ENCODE data around the gene DGKZ.
"Not testable (repeated sequence)": the region's sequence is repeated elsewhere in the genome, so short reads cannot be mapped to it uniquely, and the experiment has no call there.

DGKZ gene

DNA sequence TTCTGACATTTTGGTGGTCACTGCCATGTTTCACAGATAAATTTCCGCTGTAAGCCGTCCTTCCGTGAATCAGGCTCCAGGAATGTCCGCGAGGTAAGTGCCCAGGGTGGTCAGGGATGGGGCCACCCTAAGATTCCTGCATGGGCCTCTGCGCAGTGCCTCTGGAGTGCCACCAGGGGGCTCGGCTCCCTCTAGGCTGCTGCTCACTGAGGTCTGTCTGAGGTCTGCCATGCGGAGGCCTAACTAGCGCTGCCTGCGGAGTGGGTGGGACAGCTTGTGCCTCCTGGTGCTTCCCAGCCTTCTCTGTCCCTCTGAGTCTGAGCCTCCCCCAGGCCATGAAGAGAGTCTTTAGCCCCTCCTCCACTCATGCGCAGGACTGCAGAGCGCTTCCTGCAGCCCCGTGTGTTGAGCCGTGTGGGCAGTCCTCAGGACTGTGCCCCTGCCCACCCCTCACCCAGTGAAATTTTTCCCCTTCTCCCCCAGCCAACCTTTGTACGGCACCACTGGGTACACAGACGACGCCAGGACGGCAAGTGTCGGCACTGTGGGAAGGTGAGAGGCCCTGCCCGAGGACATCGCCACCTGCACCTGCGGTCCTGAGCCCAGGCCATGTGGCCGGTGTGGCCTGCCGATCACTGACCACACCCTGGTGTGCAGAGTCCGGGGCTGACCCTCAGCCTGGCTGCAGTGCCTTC is 22.3 kb downstream of the DGKZ start:
- DNase-seq, result no peak

DNA sequence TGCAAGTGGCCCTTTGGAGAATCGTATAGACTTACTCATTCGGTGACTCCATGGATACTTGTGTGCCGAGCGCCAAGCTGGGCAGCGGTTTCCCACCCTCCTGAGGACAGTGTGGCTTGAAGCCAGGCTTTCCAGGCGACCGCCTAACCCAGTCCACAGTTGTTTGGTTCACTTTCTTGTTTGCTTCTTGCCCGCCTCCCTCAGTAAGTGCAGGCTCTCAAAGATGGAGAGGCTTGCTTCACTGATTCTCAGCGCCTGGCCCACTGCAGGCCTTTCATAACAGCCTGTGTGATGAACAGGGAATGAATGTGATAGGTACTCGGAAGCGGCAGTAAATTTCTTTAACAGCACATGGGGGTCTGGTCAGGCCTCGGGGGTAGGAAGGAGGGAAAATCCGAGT is 23.0 kb downstream of the DGKZ start:
- no peak for DNase-seq

GRCh38 chr11:46371262-46371661 is 24.0 kb downstream of the DGKZ start:
- DNase-seq, result not testable (repeated sequence)

DNA sequence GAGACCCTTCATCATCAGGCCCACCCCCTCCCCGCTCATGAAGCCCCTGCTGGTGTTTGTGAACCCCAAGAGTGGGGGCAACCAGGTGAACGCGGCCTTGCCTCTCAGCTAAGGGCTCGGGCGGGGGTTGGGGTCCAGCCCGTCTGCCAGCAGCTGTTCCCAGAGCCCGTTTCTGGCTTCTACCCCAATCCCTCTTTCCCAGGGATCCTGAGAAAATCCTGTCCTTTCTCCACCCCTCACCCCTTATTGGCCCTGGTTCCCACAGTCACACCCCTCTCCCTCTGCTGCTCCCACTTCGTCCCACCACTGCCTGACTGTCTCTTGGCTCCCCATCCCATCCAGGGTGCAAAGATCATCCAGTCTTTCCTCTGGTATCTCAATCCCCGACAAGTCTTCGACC is 24.8 kb downstream of the DGKZ start:
- no peak for DNase-seq

GRCh38 chr11:46372501-46372900 is 25.2 kb downstream of the DGKZ start:
- not testable (repeated sequence) for DNase-seq

GRCh38 chr11:46373787-46374740 is 26.8 kb downstream of the DGKZ start:
- no peak for DNase-seq

GRCh38 chr11:46374815-46375214 is 27.6 kb downstream of the DGKZ start:
- no peak for DNase-seq

- no peak for DNase-seq
Observed at GRCh38 chr11:46375392-46376101, 28.3 kb downstream of the DGKZ start.

DNA sequence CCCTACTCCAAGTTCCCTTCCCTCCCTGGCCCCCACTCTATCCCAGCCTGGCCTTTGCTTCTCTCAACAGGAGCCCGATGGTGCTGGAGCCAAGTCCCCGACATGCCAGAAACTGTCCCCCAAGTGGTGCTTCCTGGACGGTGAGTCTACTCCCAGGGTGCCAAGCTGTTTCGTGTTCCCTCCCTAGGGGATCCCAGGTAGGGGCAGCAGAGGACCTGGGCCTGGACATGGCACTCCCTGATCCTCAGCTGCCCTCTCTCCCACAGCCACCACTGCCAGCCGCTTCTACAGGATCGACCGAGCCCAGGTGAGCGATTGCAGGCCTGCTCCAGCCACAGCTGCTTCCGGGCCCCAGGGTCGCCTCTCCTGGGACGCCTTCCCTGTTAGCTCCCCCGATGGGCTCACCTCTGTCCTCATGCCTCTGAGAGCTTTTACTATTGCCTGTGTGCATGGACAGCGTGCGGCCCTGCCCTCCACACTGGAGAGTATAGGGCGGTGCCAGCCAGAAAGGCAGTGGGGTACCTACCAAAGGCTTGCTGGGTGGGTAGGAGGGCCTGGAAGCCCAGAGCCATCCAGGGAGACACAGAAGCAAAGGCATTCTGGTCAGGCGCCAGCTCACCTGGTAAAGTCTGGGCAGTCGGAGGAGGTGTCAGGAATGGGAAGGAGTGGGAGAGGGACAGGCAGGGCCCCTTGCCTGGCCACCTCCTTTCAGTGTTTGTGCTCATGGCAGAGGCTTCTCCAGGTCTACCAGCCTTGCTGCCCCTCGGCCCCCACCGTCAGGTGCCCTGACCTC is 29.2 kb downstream of the DGKZ start:
- DNase-seq, result no peak

DNA sequence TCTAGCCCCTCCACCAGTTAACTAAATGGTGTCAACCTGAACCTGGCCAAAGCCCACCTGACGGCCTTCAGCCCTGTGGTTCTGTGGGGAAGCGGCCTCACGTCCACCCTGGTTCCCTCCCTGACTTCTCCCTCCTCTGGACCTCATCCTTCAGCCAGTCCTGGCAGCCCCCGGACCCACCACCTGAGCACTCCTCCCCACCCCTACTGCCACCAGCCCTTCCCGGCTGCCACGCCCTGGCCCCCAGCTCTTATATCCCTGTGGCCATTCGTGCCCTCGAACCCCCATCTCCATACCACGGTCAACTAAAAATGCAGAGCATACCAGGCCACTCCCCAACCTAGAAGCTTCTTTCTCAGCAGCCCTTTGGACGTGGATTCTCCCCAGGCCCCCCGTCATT is 30.0 kb downstream of the DGKZ start:
- DNase-seq, result no peak

DNA sequence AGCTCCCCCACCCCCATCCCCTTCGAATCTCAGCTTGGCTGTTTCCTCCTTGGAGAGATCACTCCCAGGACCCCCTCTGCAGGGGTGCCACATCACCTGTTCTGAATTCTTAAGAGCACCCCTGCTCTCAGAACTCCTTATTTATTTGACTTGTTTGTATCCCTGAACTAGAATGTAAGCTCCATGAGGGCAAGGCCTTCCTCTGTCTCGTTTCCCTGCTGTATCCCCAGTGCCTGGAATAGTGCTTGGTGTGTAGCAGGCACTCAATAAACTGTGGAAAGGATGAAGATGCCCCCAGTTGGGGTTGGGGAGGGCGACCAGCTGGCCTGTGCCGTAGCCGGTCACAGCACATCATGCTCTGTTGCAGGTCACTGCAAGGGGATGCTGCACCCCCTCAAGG is 30.6 kb downstream of the DGKZ start:
- no peak for DNase-seq

DNA sequence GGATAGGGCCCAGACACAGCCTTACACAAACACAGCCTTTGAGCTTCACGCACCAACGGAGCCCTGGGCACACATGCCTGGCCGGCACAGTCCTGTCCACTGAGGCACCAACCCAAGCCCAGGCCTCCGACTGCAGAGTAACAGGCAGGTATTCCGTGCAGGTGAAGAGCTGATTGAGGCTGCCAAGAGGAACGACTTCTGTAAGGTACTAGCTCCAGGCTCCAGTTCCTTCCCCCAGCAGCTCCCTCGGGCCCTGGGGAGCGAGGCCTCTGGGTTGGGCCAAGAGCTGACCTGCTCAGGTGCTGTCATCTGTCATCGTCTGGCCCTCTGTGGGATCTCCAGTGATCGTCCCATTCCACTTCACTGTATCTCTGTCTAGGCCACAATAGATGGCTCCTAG is 31.0 kb downstream of the DGKZ start:
- no peak for DNase-seq

GRCh38 chr11:46378811-46379481 is 31.7 kb downstream of the DGKZ start:
- no peak for DNase-seq

GRCh38 chr11:46379482-46380293 is 32.4 kb downstream of the DGKZ start:
- DNase-seq, result peak; percentile 36

- DNase-seq, result no peak
Observed at GRCh38 chr11:46380340-46381047, 33.2 kb downstream of the DGKZ start.

GRCh38 chr11:46381048-46381818 is 34.0 kb downstream of the DGKZ start, which contains the start of gene MDK:
Gene MDK, plus strand, starts transcription at chr11:46381669. Its CDS starts 389 bp downstream, at chr11:46382058.
- no peak for DNase-seq

DNA sequence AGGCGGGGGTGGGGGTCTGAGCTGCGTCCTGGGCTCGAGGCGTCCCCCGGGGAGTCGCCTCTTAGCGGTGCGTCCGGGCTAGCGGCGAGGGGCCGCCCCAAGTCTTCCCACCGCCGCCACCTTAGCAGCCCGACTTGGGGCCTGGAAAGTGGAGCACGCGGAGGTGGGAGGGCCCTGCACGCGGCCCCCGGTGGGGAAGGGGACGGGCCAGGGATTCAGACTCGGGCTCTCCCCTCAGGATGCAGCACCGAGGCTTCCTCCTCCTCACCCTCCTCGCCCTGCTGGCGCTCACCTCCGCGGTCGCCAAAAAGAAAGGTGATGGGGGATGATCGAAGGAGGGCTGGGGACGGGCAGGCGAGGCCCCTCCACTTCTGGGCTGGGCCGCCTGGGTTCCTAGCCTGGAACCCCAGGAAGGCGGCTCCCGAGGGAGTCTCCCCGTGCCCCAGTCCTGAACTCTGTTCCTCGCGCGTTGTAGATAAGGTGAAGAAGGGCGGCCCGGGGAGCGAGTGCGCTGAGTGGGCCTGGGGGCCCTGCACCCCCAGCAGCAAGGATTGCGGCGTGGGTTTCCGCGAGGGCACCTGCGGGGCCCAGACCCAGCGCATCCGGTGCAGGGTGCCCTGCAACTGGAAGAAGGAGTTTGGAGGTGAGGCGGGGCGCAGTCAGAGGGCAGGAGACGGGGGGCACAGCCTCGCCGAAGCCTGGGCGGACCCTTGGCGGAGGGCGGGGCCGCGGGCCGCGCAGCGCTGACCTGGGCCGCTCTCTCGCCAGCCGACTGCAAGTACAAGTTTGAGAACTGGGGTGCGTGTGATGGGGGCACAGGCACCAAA is 34.8 kb downstream of the DGKZ start:
- DNase-seq, result no peak

GRCh38 chr11:46382646-46383403 is 35.6 kb downstream of the DGKZ start:
- DNase-seq, result no peak
